HG03060 (cell line): Measurements from ENCODE around the gene GLIS2.

Experiments used
- ATAC-seq: cut with Tn5 transposase; IDR thresholded peaks from one replicate; pipeline ENCODE4 v1.9.1; 2021; ENCODE audit warnings: low read depth, moderate number of reproducible peaks; ENCODE audit not compliant: unreplicated experiment

Gene GLIS2

DNA sequence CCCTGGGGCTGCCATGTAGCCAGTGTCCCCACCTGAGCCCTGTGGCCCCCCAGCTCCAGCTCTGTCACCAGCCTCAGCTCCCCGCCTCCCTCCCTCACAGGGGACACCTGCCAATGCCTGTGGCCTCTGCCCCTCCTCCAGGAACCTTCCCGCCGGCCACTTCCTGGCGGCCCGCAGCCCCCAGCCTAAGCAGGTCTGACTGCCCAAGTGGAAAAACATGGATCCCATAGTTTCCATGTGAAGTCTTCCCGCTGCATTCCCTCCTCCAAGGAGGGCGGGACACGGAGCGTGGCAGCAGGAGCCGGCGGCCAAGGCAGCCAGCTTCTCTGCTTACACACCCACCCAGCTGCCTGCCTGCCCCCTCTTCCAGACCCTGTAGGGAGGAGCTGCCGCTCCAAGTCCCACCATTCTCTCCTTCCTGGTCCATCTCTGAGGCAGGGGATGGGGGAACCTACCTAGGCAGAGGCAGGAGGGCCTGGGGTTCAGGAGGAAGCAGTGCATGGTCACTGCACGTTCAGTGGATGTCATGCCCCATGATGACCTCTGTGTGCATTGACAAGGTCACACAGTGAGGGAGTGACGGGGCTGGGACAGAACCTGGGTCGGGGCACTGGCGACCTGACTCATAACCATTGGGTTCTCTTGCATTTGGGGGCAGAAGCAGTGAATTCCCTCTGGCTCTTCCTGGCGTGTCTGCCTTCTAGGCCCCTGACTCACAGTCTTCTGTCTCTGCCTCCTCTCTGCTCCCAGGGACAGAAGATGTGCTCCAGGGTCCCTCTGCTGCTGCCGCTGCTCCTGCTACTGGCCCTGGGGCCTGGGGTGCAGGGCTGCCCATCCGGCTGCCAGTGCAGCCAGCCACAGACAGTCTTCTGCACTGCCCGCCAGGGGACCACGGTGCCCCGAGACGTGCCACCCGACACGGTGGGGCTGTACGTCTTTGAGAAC lies 64.5 kb downstream of the GLIS2 start:
- ATAC-seq = no peak

DNA sequence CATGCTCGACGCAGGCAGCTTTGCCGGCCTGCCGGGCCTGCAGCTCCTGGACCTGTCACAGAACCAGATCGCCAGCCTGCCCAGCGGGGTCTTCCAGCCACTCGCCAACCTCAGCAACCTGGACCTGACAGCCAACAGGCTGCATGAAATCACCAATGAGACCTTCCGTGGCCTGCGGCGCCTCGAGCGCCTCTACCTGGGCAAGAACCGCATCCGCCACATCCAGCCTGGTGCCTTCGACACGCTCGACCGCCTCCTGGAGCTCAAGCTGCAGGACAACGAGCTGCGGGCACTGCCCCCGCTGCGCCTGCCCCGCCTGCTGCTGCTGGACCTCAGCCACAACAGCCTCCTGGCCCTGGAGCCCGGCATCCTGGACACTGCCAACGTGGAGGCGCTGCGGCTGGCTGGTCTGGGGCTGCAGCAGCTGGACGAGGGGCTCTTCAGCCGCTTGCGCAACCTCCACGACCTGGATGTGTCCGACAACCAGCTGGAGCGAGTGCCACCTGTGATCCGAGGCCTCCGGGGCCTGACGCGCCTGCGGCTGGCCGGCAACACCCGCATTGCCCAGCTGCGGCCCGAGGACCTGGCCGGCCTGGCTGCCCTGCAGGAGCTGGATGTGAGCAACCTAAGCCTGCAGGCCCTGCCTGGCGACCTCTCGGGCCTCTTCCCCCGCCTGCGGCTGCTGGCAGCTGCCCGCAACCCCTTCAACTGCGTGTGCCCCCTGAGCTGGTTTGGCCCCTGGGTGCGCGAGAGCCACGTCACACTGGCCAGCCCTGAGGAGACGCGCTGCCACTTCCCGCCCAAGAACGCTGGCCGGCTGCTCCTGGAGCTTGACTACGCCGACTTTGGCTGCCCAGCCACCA lies 65.4 kb downstream of the GLIS2 start:
- no peak for ATAC-seq

DNA sequence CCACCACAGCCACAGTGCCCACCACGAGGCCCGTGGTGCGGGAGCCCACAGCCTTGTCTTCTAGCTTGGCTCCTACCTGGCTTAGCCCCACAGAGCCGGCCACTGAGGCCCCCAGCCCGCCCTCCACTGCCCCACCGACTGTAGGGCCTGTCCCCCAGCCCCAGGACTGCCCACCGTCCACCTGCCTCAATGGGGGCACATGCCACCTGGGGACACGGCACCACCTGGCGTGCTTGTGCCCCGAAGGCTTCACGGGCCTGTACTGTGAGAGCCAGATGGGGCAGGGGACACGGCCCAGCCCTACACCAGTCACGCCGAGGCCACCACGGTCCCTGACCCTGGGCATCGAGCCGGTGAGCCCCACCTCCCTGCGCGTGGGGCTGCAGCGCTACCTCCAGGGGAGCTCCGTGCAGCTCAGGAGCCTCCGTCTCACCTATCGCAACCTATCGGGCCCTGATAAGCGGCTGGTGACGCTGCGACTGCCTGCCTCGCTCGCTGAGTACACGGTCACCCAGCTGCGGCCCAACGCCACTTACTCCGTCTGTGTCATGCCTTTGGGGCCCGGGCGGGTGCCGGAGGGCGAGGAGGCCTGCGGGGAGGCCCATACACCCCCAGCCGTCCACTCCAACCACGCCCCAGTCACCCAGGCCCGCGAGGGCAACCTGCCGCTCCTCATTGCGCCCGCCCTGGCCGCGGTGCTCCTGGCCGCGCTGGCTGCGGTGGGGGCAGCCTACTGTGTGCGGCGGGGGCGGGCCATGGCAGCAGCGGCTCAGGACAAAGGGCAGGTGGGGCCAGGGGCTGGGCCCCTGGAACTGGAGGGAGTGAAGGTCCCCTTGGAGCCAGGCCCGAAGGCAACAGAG lies 66.3 kb downstream of the GLIS2 start:
- ATAC-seq = no peak

DNA sequence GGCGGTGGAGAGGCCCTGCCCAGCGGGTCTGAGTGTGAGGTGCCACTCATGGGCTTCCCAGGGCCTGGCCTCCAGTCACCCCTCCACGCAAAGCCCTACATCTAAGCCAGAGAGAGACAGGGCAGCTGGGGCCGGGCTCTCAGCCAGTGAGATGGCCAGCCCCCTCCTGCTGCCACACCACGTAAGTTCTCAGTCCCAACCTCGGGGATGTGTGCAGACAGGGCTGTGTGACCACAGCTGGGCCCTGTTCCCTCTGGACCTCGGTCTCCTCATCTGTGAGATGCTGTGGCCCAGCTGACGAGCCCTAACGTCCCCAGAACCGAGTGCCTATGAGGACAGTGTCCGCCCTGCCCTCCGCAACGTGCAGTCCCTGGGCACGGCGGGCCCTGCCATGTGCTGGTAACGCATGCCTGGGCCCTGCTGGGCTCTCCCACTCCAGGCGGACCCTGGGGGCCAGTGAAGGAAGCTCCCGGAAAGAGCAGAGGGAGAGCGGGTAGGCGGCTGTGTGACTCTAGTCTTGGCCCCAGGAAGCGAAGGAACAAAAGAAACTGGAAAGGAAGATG lies 67.0 kb downstream of the GLIS2 start:
- ATAC-seq = no peak

DNA sequence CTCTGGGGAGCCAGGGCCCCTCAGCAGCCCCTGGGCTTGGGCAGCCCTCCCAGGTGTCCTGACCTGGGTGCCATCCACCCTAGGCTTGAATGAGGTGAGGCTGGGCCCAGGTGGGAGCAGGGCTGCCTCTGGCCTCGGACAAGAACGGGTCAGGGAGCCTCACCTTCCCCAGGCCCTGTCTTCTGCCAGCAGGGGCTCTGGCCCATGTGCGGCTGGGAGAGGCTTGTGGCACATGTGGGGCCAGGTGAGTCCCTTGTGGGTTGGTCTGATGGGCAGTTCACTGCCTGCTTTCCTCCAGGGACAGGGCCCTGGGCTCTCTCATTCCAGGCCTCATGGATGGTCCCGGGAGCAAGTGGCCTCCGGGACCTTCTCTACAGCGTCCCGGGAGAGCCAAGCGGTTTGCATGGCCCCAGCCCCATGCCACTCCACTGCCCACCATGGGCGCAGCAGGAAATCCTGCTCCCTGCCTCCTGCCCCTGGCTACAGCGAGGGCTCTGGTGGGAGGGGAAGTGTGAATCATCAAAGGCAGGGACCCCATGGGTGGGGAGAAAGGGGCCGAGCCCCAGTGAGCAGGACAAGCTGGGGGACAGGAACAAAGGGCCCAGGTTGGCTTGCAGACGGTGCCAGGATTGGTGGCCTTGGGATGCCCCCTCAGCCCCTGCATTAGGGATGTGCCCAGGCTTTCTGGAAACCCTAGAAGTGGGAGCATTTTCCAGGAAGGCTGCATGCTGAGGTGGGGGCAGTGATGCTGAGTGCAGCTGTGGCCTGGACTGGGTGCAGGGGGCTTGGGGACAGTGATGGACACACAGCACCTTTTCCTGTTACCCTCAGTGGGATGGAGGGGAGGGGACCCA lies 68.0 kb downstream of the GLIS2 start:
- no peak for ATAC-seq

DNA sequence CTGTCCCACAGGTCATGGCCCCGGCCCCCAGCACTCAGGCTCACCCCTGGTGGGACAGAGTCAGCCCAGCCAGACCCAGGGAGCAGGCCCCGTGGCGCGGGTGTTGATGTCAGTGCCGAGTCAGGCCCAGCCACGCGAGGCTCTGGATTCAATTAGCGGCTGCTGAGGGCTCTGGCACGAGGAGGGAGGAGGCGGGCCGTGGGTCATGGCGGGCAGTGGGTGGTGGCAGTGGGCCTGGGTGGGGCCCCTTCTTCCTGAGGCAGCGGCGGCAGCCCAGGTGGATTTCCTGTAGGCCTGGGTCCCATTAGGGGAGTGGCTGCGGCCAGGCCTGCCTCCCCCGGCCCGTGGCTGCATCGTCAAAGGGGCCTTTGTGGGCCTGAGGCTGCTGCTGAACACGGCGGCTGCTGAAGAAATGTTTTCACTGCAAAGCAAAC lies 68.7 kb downstream of the GLIS2 start:
- ATAC-seq = no peak

DNA sequence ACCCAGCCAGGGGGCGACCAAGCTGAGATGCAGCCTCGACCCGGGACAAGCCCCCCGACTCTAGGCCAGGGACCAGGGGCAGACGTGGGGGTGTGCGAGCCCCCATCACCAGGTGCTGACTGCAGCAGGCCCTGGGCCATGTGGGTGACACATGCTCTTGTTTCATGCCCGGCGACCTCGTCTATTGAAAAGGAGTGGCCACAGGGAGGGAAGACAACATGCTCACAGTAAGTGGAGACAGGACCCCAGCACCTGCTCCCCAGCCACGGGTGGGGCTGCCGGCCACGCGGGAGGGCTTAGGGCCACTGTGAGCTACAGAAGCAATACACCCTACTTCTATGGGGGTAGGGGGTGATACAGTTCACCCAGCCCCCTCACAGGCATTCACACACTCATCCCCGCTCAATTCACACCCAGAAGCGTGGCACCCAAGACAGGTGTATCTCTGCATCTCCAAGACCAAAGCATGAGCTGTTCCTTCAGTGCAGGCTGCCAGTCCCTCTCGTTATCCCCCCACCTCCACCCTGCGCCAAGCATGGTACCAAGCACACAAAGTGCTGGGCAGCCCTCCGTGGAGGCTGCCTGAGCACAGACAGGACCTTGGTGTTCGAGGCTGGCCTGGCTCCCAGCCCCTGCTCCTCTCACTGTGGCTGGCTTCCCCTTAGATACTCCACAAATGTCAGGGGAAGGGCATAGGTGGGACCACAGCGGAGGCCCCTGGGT lies 69.4 kb downstream of the GLIS2 start:
- no peak for ATAC-seq

DNA sequence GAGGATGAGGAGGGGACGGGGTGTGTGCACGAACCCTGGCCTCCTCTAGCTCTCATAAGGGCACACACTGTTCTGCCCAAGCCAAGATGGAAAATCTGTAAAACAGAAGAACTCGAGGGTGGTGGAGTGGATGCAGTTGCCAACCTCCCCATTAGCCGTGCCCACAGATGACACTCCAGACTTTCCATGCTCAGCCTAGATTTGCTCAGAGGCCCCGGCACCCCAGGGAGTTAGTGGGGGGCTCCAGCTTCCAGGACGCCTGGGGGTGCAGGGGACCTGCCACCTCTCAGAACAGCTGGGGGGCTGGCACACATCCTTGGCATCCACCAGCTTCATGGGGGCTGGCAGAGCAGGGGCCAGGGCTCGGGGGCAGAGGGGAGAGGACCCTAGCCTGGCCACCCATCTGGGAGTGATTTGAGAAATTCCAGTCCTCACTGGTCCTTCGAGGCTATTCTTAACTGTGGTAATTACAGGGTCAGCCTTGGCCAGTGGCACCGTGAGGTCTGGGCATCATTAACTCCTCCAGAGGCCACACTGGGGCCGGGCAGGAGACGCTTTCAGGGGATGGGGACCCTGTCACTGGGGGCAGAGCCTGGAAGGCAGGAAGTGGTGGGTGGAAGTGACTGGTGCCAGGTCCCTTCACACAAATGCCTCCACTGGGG lies 70.1 kb downstream of the GLIS2 start:
- ATAC-seq = no peak

DNA sequence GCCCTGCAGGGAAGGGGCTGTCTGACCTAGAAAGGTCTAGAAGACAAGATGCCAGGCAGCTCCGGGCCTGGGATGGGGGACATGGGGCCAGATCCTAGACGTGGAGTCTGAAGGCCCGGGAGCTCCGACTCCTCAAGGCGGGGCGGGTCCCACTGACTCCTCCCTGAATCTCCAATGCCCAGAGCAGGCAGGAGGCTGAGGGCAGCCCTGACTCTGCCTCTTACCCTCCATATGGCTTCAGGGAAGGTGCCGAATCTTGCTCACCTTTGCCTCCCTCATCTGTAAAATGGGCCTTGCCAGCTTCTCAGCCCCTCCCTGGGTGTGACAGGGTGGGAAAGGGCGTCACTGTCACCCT lies 70.6 kb downstream of the GLIS2 start:
- no peak for ATAC-seq

DNA sequence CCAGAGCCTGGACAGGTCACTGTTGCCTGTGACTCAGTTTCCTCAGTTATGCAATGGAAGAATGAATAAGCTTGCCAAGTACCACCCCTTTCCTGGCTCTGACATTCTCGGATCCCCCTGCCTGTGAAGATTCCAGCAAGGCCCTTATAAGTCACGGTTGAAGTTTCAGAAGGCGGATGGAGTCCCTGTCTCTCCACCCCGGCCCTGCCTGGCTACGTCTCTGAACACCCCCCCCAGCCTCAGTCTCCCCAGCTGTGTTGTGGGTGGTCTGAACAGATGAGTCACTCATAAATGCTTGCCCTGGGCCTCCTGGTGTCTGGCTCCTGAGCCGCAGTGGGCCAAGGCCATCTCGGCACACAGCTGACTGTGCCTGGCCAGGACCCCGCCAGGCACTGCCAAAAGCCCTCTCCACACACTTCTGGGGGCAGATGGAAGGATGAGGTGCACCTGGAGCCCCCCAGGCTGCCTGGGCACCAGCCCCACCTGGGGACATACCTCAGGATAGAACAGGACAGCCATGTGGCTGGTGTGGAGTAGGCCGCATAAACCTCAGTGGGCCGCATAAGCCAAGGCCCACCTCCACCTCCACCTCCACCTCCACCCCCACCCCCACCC lies 71.2 kb downstream of the GLIS2 start:
- no peak for ATAC-seq

DNA sequence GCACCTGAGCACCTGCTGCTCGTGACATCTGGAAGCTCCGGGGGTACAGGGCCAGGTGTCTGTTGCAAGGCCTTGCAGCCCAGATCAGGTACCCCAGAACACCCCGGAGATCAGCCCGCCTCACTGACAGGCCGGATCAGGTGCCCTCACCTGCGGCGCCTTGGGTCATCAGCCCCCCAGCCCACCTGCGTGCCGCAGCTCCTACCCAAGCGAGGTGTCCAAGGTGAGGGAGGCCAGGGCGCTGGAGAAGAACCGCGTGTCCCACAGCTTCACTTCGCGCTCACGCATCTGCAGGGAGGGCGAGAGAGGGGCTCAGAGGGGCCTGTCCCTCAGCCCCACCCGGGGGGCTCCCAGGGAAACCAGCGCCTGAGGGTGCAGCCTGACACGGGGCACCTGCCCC lies 71.9 kb downstream of the GLIS2 start:
- no peak for ATAC-seq

DNA sequence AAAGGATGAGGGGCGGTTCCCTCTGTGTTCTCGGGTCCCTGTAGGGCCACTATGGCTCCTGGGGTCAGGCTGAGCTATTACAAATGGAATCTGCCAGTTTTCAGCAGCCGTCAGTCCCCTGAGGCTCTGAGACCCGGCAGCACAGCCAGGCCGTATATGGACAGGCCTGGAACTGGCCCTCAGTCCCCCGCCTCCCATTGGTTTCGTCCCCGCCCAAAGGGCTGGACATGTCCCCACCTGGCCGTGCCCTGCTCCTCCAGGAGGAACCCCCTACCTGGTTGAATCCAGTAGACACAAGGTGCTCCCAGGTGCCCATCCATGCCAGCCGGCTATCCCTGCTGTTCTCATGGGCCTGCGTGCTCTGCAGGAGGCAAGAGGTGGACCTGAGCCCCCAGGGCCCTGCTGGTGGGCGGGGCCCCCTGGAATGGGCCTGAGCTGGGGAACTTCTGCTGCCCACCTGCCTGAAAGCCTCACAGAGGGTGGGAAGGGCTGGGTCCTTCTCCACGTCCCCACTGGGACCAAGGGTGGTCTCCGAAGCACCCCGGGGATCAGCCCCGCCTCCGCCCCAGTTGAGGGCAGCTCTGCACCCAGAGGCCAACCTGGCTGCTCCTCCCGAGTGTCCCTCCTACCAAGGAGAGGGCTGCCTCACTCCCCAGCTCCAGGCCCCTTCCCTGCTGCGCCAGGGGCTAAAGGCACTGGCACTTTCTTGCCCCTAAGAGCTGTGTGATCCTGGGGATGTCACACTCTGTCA lies 72.6 kb downstream of the GLIS2 start:
- ATAC-seq = no peak
